OCI-LY1 (cell line): ENCODE data around the gene DIS3L.
"Not testable (repeated sequence)": the region's sequence is repeated elsewhere in the genome, so short reads cannot be mapped to it uniquely, and the experiment has no call there.

Experiments used
- EZH2 ChIP-seq: fragments of 200-600 bp; sonication (generic), shearing (Covaris generic); IDR thresholded peaks from 2 replicates; pipeline ENCODE4 v1.8.0; 2017; ENCODE audit warnings: borderline replicate concordance, mixed run types, mild to moderate bottlenecking, antibody characterized with exemption, low read length, moderate library complexity, mixed read lengths
- TF ChIP-seq, protein P1 (sequence below): fragments of 200-600 bp; sonication (generic), shearing (Covaris generic); IDR thresholded peaks from 2 replicates; pipeline ENCODE4 v1.5.1; 2017; ENCODE audit warnings: mild to moderate bottlenecking, antibody characterized with exemption, low read length, moderate library complexity, mixed read lengths

DNA sequence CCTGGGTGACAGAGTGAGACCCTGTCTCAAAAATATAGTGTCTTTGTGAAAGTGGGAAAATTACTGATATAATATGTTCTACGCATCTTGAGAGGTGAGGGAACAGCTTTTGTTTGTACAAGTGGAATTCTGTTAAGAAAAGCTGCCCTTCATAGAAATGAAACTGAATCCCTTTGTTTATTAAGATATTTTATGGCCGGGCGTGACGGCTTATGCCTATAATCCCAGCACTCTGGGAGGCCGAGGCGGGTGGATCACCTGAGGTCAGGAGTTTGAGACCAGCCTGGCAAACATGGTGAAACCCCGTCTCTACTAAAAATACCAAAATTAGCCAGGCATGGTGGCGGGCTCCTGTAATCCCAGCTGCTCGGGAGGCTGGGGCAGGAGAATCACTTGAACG, 11.1 kb downstream of the DIS3L start:
- TF ChIP-seq, protein P1, sequence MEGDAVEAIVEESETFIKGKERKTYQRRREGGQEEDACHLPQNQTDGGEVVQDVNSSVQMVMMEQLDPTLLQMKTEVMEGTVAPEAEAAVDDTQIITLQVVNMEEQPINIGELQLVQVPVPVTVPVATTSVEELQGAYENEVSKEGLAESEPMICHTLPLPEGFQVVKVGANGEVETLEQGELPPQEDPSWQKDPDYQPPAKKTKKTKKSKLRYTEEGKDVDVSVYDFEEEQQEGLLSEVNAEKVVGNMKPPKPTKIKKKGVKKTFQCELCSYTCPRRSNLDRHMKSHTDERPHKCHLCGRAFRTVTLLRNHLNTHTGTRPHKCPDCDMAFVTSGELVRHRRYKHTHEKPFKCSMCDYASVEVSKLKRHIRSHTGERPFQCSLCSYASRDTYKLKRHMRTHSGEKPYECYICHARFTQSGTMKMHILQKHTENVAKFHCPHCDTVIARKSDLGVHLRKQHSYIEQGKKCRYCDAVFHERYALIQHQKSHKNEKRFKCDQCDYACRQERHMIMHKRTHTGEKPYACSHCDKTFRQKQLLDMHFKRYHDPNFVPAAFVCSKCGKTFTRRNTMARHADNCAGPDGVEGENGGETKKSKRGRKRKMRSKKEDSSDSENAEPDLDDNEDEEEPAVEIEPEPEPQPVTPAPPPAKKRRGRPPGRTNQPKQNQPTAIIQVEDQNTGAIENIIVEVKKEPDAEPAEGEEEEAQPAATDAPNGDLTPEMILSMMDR, result not testable (repeated sequence)
- TF ChIP-seq EZH2, result not testable (repeated sequence)
